ENCODE data around the gene DYSF. TPM values are rescaled to one million over a fixed set of nuclear protein-coding genes. Genes with fewer than 3 reads are reported as not detected.

Gene DYSF
- total RNA-seq, 2 experiments from 2014 or later = not detected

DNA sequence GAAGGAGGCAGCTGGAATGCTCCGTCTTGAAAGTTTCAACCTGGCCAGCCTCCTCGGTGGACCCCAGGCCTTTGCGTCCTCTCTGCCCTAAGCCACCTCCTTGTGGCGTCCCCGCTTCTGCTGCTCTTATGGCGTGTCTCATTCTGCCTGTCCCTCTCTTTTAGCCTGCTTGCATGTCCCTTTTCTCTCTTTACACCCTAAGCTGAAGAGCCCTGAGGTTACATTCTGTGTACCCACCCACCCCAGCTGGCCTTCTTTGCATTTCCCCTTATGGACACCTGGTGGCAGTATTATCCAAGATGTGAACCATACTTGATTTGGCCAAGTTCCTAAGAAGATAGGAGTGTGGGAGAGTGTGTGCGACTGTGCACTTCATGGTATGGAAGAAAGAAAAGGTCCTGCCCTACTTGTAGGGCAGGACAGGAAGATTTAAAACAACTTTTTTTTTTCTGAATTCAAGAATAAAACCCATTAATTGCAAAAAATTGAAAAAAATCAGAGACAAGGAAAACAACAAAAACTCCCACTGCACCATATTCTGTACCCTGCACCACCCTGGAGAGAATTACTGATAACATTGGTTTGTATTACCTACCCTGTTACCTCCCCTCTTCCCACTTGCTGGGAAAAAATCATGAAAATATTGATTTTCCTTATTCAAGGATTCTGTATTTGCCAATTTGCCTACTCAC lies 77.4 kb downstream of the DYSF start:
- DNase-seq (ENCODE audit: low spot score) = peak; percentile 51
- BruUV-seq (replicated peaks) = no TSS peak
- Histone ChIP-seq H4K20me1 (ENCODE audit: insufficient read depth, low read length) (no peaks in the 10 kb centered on the region), H3K36me3 (ENCODE audit: insufficient read depth, low read length) (no peaks in the 10 kb centered on the region), H2AFZ (ENCODE audit: low read length) (no peak overlapping the region), H3K27ac (ENCODE audit: low read depth, low read length, poor library complexity, severe bottlenecking) (no peak overlapping the region), H3K79me2 (ENCODE audit: insufficient read depth, low read depth, low read length) (no peaks in the 10 kb centered on the region), H3K9me3 (ENCODE audit: low read length) (no peaks in the 10 kb centered on the region), H3K4me2 (ENCODE audit: low read length) (no peak overlapping the region), H3K4me1 (ENCODE audit: insufficient read depth, low read length, poor library complexity, severe bottlenecking) (no peaks in the 10 kb centered on the region), H3K4me3 (ENCODE audit: low read depth, low read length, poor library complexity, severe bottlenecking) (no peak overlapping the region), H3K9me2 (ENCODE audit: insufficient read depth, low read length) (no peaks in the 10 kb centered on the region)
- TF ChIP-seq, protein P1, sequence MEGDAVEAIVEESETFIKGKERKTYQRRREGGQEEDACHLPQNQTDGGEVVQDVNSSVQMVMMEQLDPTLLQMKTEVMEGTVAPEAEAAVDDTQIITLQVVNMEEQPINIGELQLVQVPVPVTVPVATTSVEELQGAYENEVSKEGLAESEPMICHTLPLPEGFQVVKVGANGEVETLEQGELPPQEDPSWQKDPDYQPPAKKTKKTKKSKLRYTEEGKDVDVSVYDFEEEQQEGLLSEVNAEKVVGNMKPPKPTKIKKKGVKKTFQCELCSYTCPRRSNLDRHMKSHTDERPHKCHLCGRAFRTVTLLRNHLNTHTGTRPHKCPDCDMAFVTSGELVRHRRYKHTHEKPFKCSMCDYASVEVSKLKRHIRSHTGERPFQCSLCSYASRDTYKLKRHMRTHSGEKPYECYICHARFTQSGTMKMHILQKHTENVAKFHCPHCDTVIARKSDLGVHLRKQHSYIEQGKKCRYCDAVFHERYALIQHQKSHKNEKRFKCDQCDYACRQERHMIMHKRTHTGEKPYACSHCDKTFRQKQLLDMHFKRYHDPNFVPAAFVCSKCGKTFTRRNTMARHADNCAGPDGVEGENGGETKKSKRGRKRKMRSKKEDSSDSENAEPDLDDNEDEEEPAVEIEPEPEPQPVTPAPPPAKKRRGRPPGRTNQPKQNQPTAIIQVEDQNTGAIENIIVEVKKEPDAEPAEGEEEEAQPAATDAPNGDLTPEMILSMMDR (conservative IDR thresholded peaks at IDR 0.05; ENCODE audit: low read length) = peak; percentile 82
- TF ChIP-seq EZH2phosphoT487 (IDR thresholded peaks at IDR 0.05; ENCODE audit: borderline replicate concordance, low read depth, low read length) = no peak
- POLR2A ChIA-PET = no interaction called here
- intact Hi-C loops (cut with micrococcal nuclease; ENCODE audit: unreplicated experiment) = no loop called here
- CTCF ChIA-PET (ENCODE audit: unreplicated experiment) = interaction anchor here (0.6 kb wide), 1 partner anchor 45 kb away, joined by 3 read pairs; no protein-coding TSS in a partner anchor

DNA sequence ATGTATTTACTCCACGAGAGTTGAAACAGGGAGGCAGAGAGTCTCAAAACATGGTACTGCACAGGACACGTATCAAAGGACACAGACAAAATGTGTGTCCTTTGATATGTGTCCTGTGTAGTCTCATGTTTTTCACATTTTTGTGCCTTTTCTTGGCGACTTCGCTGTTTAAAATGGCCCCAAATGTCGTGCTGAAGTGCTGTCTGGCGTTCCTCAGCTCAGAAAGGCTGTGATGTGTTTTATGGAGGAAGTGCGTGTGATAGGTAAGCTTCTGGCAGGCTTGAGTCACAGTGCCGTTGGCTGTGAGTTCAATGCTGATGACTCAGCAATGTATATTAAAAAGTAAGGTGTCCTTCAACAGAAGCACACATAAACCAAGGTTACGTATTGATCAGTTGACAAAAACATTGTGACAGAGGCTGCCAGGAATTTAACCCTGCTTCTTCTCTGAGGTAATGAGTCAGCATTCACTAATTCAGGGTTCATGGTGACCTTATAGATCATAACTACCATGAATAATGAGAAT lies 78.2 kb downstream of the DYSF start:
- ChIA-PET POLR2A (no interaction called here), CTCF (ENCODE audit: unreplicated experiment) (no interaction called here)
- Histone ChIP-seq H3K79me2 (ENCODE audit: insufficient read depth, low read depth, low read length) (no peaks in the 10 kb centered on the region), H3K27ac (ENCODE audit: low read depth, low read length, poor library complexity, severe bottlenecking) (no peak overlapping the region), H2AFZ (ENCODE audit: low read length) (no peak overlapping the region), H3K4me1 (ENCODE audit: insufficient read depth, low read length, poor library complexity, severe bottlenecking) (no peaks in the 10 kb centered on the region), H3K4me3 (ENCODE audit: low read depth, low read length, poor library complexity, severe bottlenecking) (no peak overlapping the region), H3K9me2 (ENCODE audit: insufficient read depth, low read length) (no peaks in the 10 kb centered on the region), H3K36me3 (ENCODE audit: insufficient read depth, low read length) (no peaks in the 10 kb centered on the region), H4K20me1 (ENCODE audit: insufficient read depth, low read length) (no peaks in the 10 kb centered on the region), H3K4me2 (ENCODE audit: low read length) (no peak overlapping the region), H3K9me3 (ENCODE audit: low read length) (no peaks in the 10 kb centered on the region)
- intact Hi-C loops (cut with micrococcal nuclease; ENCODE audit: unreplicated experiment) = no loop called here
- no peak for TF ChIP-seq EZH2phosphoT487 (IDR thresholded peaks at IDR 0.05; ENCODE audit: borderline replicate concordance, low read depth, low read length)
- TF ChIP-seq, protein P1 (conservative IDR thresholded peaks at IDR 0.05; ENCODE audit: low read length) = no peak
- BruUV-seq (replicated peaks) = no TSS peak
- no peak for DNase-seq (ENCODE audit: low spot score)

DNA sequence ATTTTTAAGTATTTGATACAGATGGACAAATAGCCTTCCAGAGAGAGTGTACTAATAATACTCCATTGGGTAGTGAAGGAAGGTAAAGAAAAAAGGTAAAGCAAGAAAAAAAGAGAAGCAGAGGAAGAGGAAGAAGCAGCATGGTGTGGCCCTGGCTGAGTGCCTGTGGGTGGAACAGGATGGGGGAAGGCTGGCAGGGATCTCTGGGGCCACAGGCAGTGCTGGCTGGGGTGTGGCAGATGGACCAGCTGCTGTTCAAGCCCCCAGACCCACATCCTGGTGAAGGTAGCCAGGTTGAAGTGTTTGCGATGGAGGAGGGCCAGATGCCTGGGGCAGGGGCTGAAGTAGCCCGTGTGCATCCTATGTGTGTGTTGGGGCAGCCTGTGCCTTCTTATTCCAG lies 79.0 kb downstream of the DYSF start:
- H3K9me3 ChIP-seq (ENCODE audit: low read length) = no peaks in the 10 kb centered on the region
- H3K27ac ChIP-seq (ENCODE audit: low read depth, low read length, poor library complexity, severe bottlenecking) = no peak overlapping the region
- H4K20me1 ChIP-seq (ENCODE audit: insufficient read depth, low read length) = no peaks in the 10 kb centered on the region
- H3K4me2 ChIP-seq (ENCODE audit: low read length) = no peak overlapping the region
- ChIA-PET POLR2A (no interaction called here), CTCF (ENCODE audit: unreplicated experiment) (no interaction called here)
- H3K4me1 ChIP-seq (ENCODE audit: insufficient read depth, low read length, poor library complexity, severe bottlenecking) = no peaks in the 10 kb centered on the region
- no peaks in the 10 kb centered on the region for H3K9me2 ChIP-seq (ENCODE audit: insufficient read depth, low read length)
- TF ChIP-seq EZH2phosphoT487 (IDR thresholded peaks at IDR 0.05; ENCODE audit: borderline replicate concordance, low read depth, low read length) = no peak
- TF ChIP-seq, protein P1 (conservative IDR thresholded peaks at IDR 0.05; ENCODE audit: low read length) = no peak
- H3K36me3 ChIP-seq (ENCODE audit: insufficient read depth, low read length) = no peaks in the 10 kb centered on the region
- BruUV-seq (replicated peaks) = no TSS peak
- no peaks in the 10 kb centered on the region for H3K79me2 ChIP-seq (ENCODE audit: insufficient read depth, low read depth, low read length)
- H3K4me3 ChIP-seq (ENCODE audit: low read depth, low read length, poor library complexity, severe bottlenecking) = no peak overlapping the region
- no peak overlapping the region for H2AFZ ChIP-seq (ENCODE audit: low read length)
- intact Hi-C loops (cut with micrococcal nuclease; ENCODE audit: unreplicated experiment) = no loop called here
- no peak for DNase-seq (ENCODE audit: low spot score)
